ENCODE data around the gene LIN52.

- TF ChIP-seq CTCF (IDR thresholded peaks at IDR 0.05; ENCODE audit: borderline replicate concordance, extremely low read depth, low read length, poor library complexity, severe bottlenecking): no peak
- no peak for TF ChIP-seq EZH2 (IDR thresholded peaks at IDR 0.05; ENCODE audit: borderline replicate concordance, low read depth, low read length, severe bottlenecking)
Observed at GRCh38 chr14:74083161-74083560, 1.6 kb upstream of the LIN52 start.

All from DND-41 (cell line).